GM10248 (cell line): ENCODE results near the gene ARHGAP26.
"Not testable (repeated sequence)": the region's sequence is repeated elsewhere in the genome, so short reads cannot be mapped to it uniquely, and the experiment has no call there.

Source experiments
- CTCF ChIA-PET: fragments of 300-600 bp; sonication (Branson Sonifier 250); formaldehyde crosslinking; extraction: SDS; loops from one replicate; lab custom pipeline; 2021; ENCODE audit warnings: antibody characterized with exemption; lab: Yijun Ruan, JAX
- POLR2A ChIA-PET: fragments of 350-650 bp; sonication (Branson Sonifier 250); formaldehyde crosslinking; extraction: SDS; loops from one replicate; lab custom pipeline; 2020; ENCODE audit warnings: antibody characterized with exemption; lab: Yijun Ruan, JAX
- DNase-seq: peaks from one replicate; pipeline ENCODE4 v3.0.0; 2012; ENCODE audit errors: extremely low spot score
- CTCF ChIP-seq: IDR thresholded peaks from 2 replicates; pipeline ENCODE4 v1.5.1; 2012; ENCODE audit warnings: mild to moderate bottlenecking, low read depth; ENCODE audit errors: extremely low read depth, missing control alignments, control extremely low read depth

Gene ARHGAP26

GRCh38 chr5:142962174-142962533 lies 192.0 kb downstream of the ARHGAP26 start:
- POLR2A ChIA-PET, result no interaction called here
- CTCF ChIA-PET, result interaction anchor here (1.1 to 1.5 kb wide), 3 partner anchors 9 to 41 kb away, joined by 3 to 4 read pairs (median 3); no protein-coding TSS in a partner anchor
- TF ChIP-seq CTCF, result no peak
- DNase-seq, result no peak

GRCh38 chr5:142965258-142966120 lies 195.3 kb downstream of the ARHGAP26 start:
- CTCF ChIA-PET, result interaction anchor here (0.9 to 3.1 kb wide), 6 partner anchors 10 to 49 kb away, joined by 3 to 18 read pairs (median 5); no protein-coding TSS in a partner anchor
- peak; percentile 24 for TF ChIP-seq CTCF
- DNase-seq, POLR2A ChIA-PET: not testable (repeated sequence)

- POLR2A ChIA-PET, result no interaction called here
- CTCF ChIA-PET, result interaction anchor here (1.3 to 3.1 kb wide), 5 partner anchors 9 to 45 kb away, joined by 3 to 18 read pairs (median 7); no protein-coding TSS in a partner anchor
- no peak for DNase-seq
- TF ChIP-seq CTCF, result no peak
Measured at GRCh38 chr5:142966121-142966420, 195.9 kb downstream of the ARHGAP26 start.

- DNase-seq, result no peak
- CTCF ChIA-PET, result interaction anchor here (0.8 to 2.3 kb wide), 3 partner anchors 11 to 40 kb away, joined by 3 to 8 read pairs (median 3); no protein-coding TSS in a partner anchor
- no peak for TF ChIP-seq CTCF
- POLR2A ChIA-PET, result no interaction called here
Measured at GRCh38 chr5:142969186-142969585, 199.0 kb downstream of the ARHGAP26 start.

- TF ChIP-seq CTCF, result no peak
- DNase-seq, result no peak
- CTCF ChIA-PET, result interaction anchor here (0.8 to 2.3 kb wide), 2 partner anchors 33 to 39 kb away, joined by 3 to 8 read pairs; no protein-coding TSS in a partner anchor
- POLR2A ChIA-PET, result no interaction called here
Measured at GRCh38 chr5:142969624-142970439, 199.7 kb downstream of the ARHGAP26 start.

GRCh38 chr5:142970440-142971030 lies 200.4 kb downstream of the ARHGAP26 start:
- ChIA-PET CTCF (no interaction called here), POLR2A (no interaction called here)
- no peak for DNase-seq
- no peak for TF ChIP-seq CTCF
